H9 (cell line): ENCODE measurements around the gene SHB. TPM values are rescaled to one million over a fixed set of nuclear protein-coding genes. Genes with fewer than 3 reads are reported as not detected.
"Not testable (repeated sequence)": the region's sequence is repeated elsewhere in the genome, so short reads cannot be mapped to it uniquely, and the experiment has no call there.

Source experiments
- DNase-seq: peaks from one replicate; pipeline ENCODE4 v3.0.0-alpha.2; 2017
- H2AFZ ChIP-seq: one replicate; pipeline ENCODE4 v1.6.1; 2013; ENCODE audit warnings: mild to moderate bottlenecking, low read length, control low read depth, moderate library complexity
- H2AK5ac ChIP-seq: 2 replicates; pipeline ENCODE4 v1.6.1; 2013; ENCODE audit warnings: low read length, control low read depth, mixed read lengths; ENCODE audit not compliant: insufficient read length
- H2BK120ac ChIP-seq: one replicate; pipeline ENCODE4 v1.6.1; 2013; ENCODE audit warnings: low read depth, mild to moderate bottlenecking, low read length, control low read depth, inconsistent platforms; ENCODE audit not compliant: poor library complexity, severe bottlenecking
- H2BK12ac ChIP-seq: 2 replicates; pipeline ENCODE4 v1.6.1; 2013; ENCODE audit warnings: low read length, control low read depth, mixed read lengths, low read depth; ENCODE audit not compliant: insufficient read length
- H2BK15ac ChIP-seq: 2 replicates; pipeline ENCODE4 v1.6.1; 2013; ENCODE audit warnings: low read depth, low read length, control low read depth
- H2BK20ac ChIP-seq: one replicate; pipeline ENCODE4 v1.6.1; 2013; ENCODE audit warnings: low read depth, mild to moderate bottlenecking, low read length, control low read depth, inconsistent platforms; ENCODE audit not compliant: poor library complexity, severe bottlenecking
- H2BK5ac ChIP-seq: 2 replicates; pipeline ENCODE4 v1.6.1; 2013; ENCODE audit warnings: low read length, control low read depth, mixed read lengths; ENCODE audit not compliant: insufficient read length
- H3K14ac ChIP-seq: 2 replicates; pipeline ENCODE4 v1.6.1; 2013; ENCODE audit warnings: low read length, control low read depth; ENCODE audit not compliant: insufficient read depth
- H3K18ac ChIP-seq: 2 replicates; pipeline ENCODE4 v1.6.1; 2013; ENCODE audit warnings: low read depth, mild to moderate bottlenecking, mixed read lengths, low read length, control low read depth; ENCODE audit not compliant: insufficient read length
- H3K23ac ChIP-seq: 2 replicates; pipeline ENCODE4 v1.6.1; 2013; ENCODE audit warnings: low read length, control low read depth, mixed read lengths, low read depth; ENCODE audit not compliant: insufficient read length
- H3K23me2 ChIP-seq: 2 replicates; pipeline ENCODE4 v1.6.1; 2013; ENCODE audit warnings: low read depth, mild to moderate bottlenecking, mixed read lengths, low read length, control low read depth; ENCODE audit not compliant: insufficient read length, poor library complexity, severe bottlenecking
- H3K27ac ChIP-seq: 2 replicates; pipeline ENCODE4 v1.5.1; 2013; ENCODE audit warnings: low read length, control low read depth, mixed read lengths, low read depth; ENCODE audit not compliant: insufficient read length
- H3K27me3 ChIP-seq: 2 replicates; pipeline ENCODE4 v1.6.1; 2013; ENCODE audit warnings: low read length, control low read depth, inconsistent platforms; ENCODE audit not compliant: insufficient read depth
- H3K4ac ChIP-seq: 2 replicates; pipeline ENCODE4 v1.6.1; 2013; ENCODE audit warnings: low read depth, mild to moderate bottlenecking, control low read depth, inconsistent platforms, low read length, moderate library complexity
- H3K4me1 ChIP-seq: 2 replicates; pipeline ENCODE4 v1.6.1; 2013; ENCODE audit warnings: low read length, control low read depth, inconsistent platforms; ENCODE audit not compliant: insufficient read depth
- H3K4me2 ChIP-seq: 2 replicates; pipeline ENCODE4 v1.6.1; 2013; ENCODE audit warnings: low read length, control low read depth, mixed read lengths; ENCODE audit not compliant: insufficient read length, insufficient read depth
- H3K56ac ChIP-seq: 2 replicates; pipeline ENCODE4 v1.6.1; 2013; ENCODE audit warnings: low read depth, mild to moderate bottlenecking, mixed read lengths, low read length, control low read depth; ENCODE audit not compliant: insufficient read length
- H3K79me1 ChIP-seq: 2 replicates; pipeline ENCODE4 v1.6.1; 2013; ENCODE audit warnings: low read depth, mild to moderate bottlenecking, moderate library complexity, low read length, control low read depth, inconsistent platforms; ENCODE audit not compliant: insufficient read depth, poor library complexity, severe bottlenecking
- H3K79me2 ChIP-seq: 2 replicates; pipeline ENCODE4 v1.6.1; 2013; ENCODE audit warnings: low read length, control low read depth, inconsistent platforms; ENCODE audit not compliant: insufficient read depth
- H3K9ac ChIP-seq: 2 replicates; pipeline ENCODE4 v1.6.1; 2013; ENCODE audit warnings: low read length, control low read depth, mixed read lengths; ENCODE audit not compliant: insufficient read length; ENCODE audit errors: extremely low read depth
- H3K9me3 ChIP-seq: one replicate; pipeline ENCODE4 v1.6.1; 2013; ENCODE audit warnings: low read depth, low read length, inconsistent platforms; ENCODE audit not compliant: control insufficient read depth
- H3T11ph ChIP-seq: one replicate; pipeline ENCODE4 v1.6.1; 2013; ENCODE audit warnings: mild to moderate bottlenecking, low read length, control low read depth, inconsistent platforms
- H4K20me1 ChIP-seq: one replicate; pipeline ENCODE4 v1.6.1; 2013; ENCODE audit not compliant: control insufficient read depth, insufficient read length, insufficient read depth
- H4K5ac ChIP-seq: 2 replicates; pipeline ENCODE4 v1.6.1; 2013; ENCODE audit warnings: low read depth, mild to moderate bottlenecking, mixed read lengths, low read length, control low read depth; ENCODE audit not compliant: insufficient read length
- H4K8ac ChIP-seq: replicated peaks from 2 replicates; pipeline ENCODE4 v1.6.1; 2013; ENCODE audit warnings: low read length, control low read depth, mixed read lengths, low read depth; ENCODE audit not compliant: insufficient read length
- H4K91ac ChIP-seq: 2 replicates; pipeline ENCODE4 v1.6.1; 2013; ENCODE audit warnings: low read depth, mild to moderate bottlenecking, moderate library complexity, mixed read lengths, low read length, control low read depth; ENCODE audit not compliant: insufficient read length
- H3K27ac Mint-ChIP-seq, 3 experiments: 2 replicates in 2 of 3; 3 replicates in 1 of 3; pipeline ENCODE4 v1.8.0; 2020 to 2021; ENCODE audit warnings: mixed read lengths in 3 of 3, mild to moderate bottlenecking in 1 of 3, moderate library complexity in 1 of 3
- H3K27me3 Mint-ChIP-seq: 2 replicates; pipeline ENCODE4 v1.8.0; 2021; ENCODE audit warnings: low read depth, mild to moderate bottlenecking, moderate library complexity, mixed read lengths
- H3K36me3 Mint-ChIP-seq, 3 experiments: 2 replicates in 2 of 3; 3 replicates in 1 of 3; pipeline ENCODE4 v1.8.0; 2020 to 2021; ENCODE audit warnings: low read depth in 3 of 3, mixed read lengths in 3 of 3; ENCODE audit not compliant: insufficient read depth in 1 of 3
- H3K4me1 Mint-ChIP-seq, 2 experiments: 2 replicates each; pipeline ENCODE4 v1.8.0; 2020; ENCODE audit warnings: mixed read lengths in 2 of 2
- H3K4me3 Mint-ChIP-seq, 2 experiments: 2 replicates in 1 of 2; 3 replicates in 1 of 2; pipeline ENCODE4 v1.8.0; 2020 to 2021; ENCODE audit warnings: mild to moderate bottlenecking in 2 of 2, mixed read lengths in 2 of 2, moderate library complexity in 1 of 2
- H3K9me3 Mint-ChIP-seq, 2 experiments: 2 replicates in 1 of 2; 3 replicates in 1 of 2; pipeline ENCODE4 v1.8.0; 2020; ENCODE audit warnings: mild to moderate bottlenecking in 2 of 2, mixed read lengths in 2 of 2, moderate library complexity in 1 of 2
- CTCF ChIP-seq: fragments of 200-600 bp; sonication (generic); conservative IDR thresholded peaks from 3 replicates; pipeline ENCODE4 v1.8.0; 2021; ENCODE audit warnings: antibody characterized with exemption, mild to moderate bottlenecking
- WGBS: extraction: QIAGEN DNeasy Blood & Tissue Kit; methylation state at CpG from one replicate; pipeline ENCODE4 v1.1.7; 2013; ENCODE audit warnings: missing lambda C conversion rate, low lambda C conversion rate, mixed read lengths; ENCODE audit not compliant: insufficient read length; ENCODE audit errors: extremely low coverage; 5-methylcytosine and 5-hydroxymethylcytosine counted together
- total RNA-seq: library from RNA; stranded (reverse); gene quantifications from 2 replicates; pipeline ENCODE4 v1.2.1, GENCODE V29; 2021

The SHB gene
- total RNA-seq, 1 experiment from 2014 or later: 14.6 TPM

- Histone ChIP-seq H3K14ac (no peak overlapping the region), H3K23ac (no peak overlapping the region), H3K18ac (no peak overlapping the region), H3K4me1 (no peaks in the 10 kb centered on the region), H2AK5ac (no peak overlapping the region), H3K23me2 (no peaks in the 10 kb centered on the region), H4K91ac (no peak overlapping the region), H3K9me3 (no peaks in the 10 kb centered on the region), H2BK120ac (no peak overlapping the region), H2BK12ac (no peak overlapping the region), H4K5ac (no peak overlapping the region), H3K4me2 (no peak overlapping the region), H3K79me2 (no peaks in the 10 kb centered on the region), H3K9ac (no peak overlapping the region), H3T11ph (no peak overlapping the region), H3K56ac (no peak overlapping the region), H2BK15ac (no peak overlapping the region), H2AFZ (no peak overlapping the region), H2BK5ac (no peak overlapping the region), H4K20me1 (no peaks in the 10 kb centered on the region), H3K27me3 (no peaks in the 10 kb centered on the region), H2BK20ac (no peak overlapping the region), H4K8ac (no peak overlapping the region), H3K79me1 (no peaks in the 10 kb centered on the region), H3K27ac (no peak overlapping the region), H3K4ac (no peak overlapping the region)
- Mint-ChIP-seq H3K4me1 (no peaks in the 10 kb centered on the region), H3K27ac (no peak overlapping the region), H3K4me3 (no peak overlapping the region), H3K9me3 (no peaks in the 10 kb centered on the region), H3K27me3 (no peaks in the 10 kb centered on the region), H3K36me3 (peaks cover 21 to 54% (median 48%) of the 10 kb centered on the region in 3 experiments; a peak in 6 of 7 replicates)
- TF ChIP-seq CTCF: no peak
- DNase-seq: no peak
Observed at GRCh38 chr9:37889536-37889935, 179.5 kb downstream of the SHB start.

- H3K56ac ChIP-seq, H2BK15ac ChIP-seq, H3K27ac ChIP-seq, H3K9ac ChIP-seq, H2AFZ ChIP-seq, H4K5ac ChIP-seq, H3K23ac ChIP-seq, H3K27me3 ChIP-seq, H3K14ac ChIP-seq, H3K9me3 Mint-ChIP-seq, H4K91ac ChIP-seq, H4K8ac ChIP-seq, H2AK5ac ChIP-seq, H3K27me3 Mint-ChIP-seq, H3K4me3 Mint-ChIP-seq, H3K9me3 ChIP-seq, H3K4ac ChIP-seq, H2BK120ac ChIP-seq, H3K18ac ChIP-seq, H3K4me1 ChIP-seq, H3K4me2 ChIP-seq, H3K79me2 ChIP-seq, H3T11ph ChIP-seq, H4K20me1 ChIP-seq, H3K79me1 ChIP-seq, H3K23me2 ChIP-seq, H2BK12ac ChIP-seq, H3K4me1 Mint-ChIP-seq, H3K27ac Mint-ChIP-seq, DNase-seq, H2BK20ac ChIP-seq, H2BK5ac ChIP-seq: not testable (repeated sequence)
- WGBS: no CpG with 5 or more reads among the region's 11 CpGs
- peaks cover 19 to 43% (median 38%) of the 10 kb centered on the region in 3 experiments; a peak in 6 of 7 replicates for H3K36me3 Mint-ChIP-seq
Observed at GRCh38 chr9:37887977-37888583, 180.9 kb downstream of the SHB start.
